HG03558 (cell line): ENCODE measurements around the gene AQP7.
"Not testable (repeated sequence)": the region's sequence is repeated elsewhere in the genome, so short reads cannot be mapped to it uniquely, and the experiment has no call there.

Source experiments
- ATAC-seq: cut with Tn5 transposase; IDR thresholded peaks from one replicate; pipeline ENCODE4 v1.9.1; 2021; ENCODE audit warnings: moderate number of reproducible peaks; ENCODE audit not compliant: unreplicated experiment; ENCODE audit errors: extremely low read depth

The AQP7 gene

GRCh38 chr9:33401809-33402208 lies 559 bp downstream of the AQP7 start:
- not testable (repeated sequence) for ATAC-seq

GRCh38 chr9:33399047-33399446 lies 3.3 kb downstream of the AQP7 start:
- not testable (repeated sequence) for ATAC-seq

- ATAC-seq = not testable (repeated sequence)
These were observed 4.6 kb downstream of the AQP7 start for GRCh38 chr9:33397801-33398200.

GRCh38 chr9:33395159-33395879 lies 7.0 kb downstream of the AQP7 start:
- not testable (repeated sequence) for ATAC-seq

- ATAC-seq = not testable (repeated sequence)
These were observed 8.4 kb downstream of the AQP7 start for GRCh38 chr9:33393986-33394385.

- no peak for ATAC-seq
These were observed 8.8 kb downstream of the AQP7 start for GRCh38 chr9:33393581-33393980.

GRCh38 chr9:33392591-33393021 lies 9.8 kb downstream of the AQP7 start:
- ATAC-seq = not testable (repeated sequence)

- ATAC-seq = not testable (repeated sequence)
These were observed 11.1 kb downstream of the AQP7 start for GRCh38 chr9:33391111-33391771.

- no peak for ATAC-seq
These were observed 14.0 kb downstream of the AQP7 start for GRCh38 chr9:33388110-33388994.

- not testable (repeated sequence) for ATAC-seq
These were observed 15.4 kb downstream of the AQP7 start for GRCh38 chr9:33386998-33387397.

GRCh38 chr9:33386641-33386996 lies 15.7 kb downstream of the AQP7 start:
- ATAC-seq = not testable (repeated sequence)

GRCh38 chr9:33385979-33386640 lies 16.3 kb downstream of the AQP7 start:
- ATAC-seq = not testable (repeated sequence)

- ATAC-seq = not testable (repeated sequence)
These were observed 16.8 kb downstream of the AQP7 start for GRCh38 chr9:33385536-33385935.

- ATAC-seq = not testable (repeated sequence)
These were observed 19.0 kb downstream of the AQP7 start for GRCh38 chr9:33383396-33383795.

GRCh38 chr9:33382397-33382796 lies 20.0 kb downstream of the AQP7 start:
- ATAC-seq = not testable (repeated sequence)

GRCh38 chr9:33381231-33381791 lies 21.1 kb downstream of the AQP7 start:
- ATAC-seq = no peak

- no peak for ATAC-seq
These were observed 21.8 kb downstream of the AQP7 start for GRCh38 chr9:33380390-33381094.

GRCh38 chr9:33379666-33380389 lies 22.5 kb downstream of the AQP7 start:
- no peak for ATAC-seq
